Measurements from ENCODE around the gene SKI. TPM values are rescaled to one million over a fixed set of nuclear protein-coding genes. Genes with fewer than 3 reads are reported as not detected.

SKI gene
- total and polyA plus RNA-seq, 2 of the 8 experiments (the other 6 are each of a cell fraction or from before 2014, with no cell fraction given): 8.3 to 87.6 TPM

DNA sequence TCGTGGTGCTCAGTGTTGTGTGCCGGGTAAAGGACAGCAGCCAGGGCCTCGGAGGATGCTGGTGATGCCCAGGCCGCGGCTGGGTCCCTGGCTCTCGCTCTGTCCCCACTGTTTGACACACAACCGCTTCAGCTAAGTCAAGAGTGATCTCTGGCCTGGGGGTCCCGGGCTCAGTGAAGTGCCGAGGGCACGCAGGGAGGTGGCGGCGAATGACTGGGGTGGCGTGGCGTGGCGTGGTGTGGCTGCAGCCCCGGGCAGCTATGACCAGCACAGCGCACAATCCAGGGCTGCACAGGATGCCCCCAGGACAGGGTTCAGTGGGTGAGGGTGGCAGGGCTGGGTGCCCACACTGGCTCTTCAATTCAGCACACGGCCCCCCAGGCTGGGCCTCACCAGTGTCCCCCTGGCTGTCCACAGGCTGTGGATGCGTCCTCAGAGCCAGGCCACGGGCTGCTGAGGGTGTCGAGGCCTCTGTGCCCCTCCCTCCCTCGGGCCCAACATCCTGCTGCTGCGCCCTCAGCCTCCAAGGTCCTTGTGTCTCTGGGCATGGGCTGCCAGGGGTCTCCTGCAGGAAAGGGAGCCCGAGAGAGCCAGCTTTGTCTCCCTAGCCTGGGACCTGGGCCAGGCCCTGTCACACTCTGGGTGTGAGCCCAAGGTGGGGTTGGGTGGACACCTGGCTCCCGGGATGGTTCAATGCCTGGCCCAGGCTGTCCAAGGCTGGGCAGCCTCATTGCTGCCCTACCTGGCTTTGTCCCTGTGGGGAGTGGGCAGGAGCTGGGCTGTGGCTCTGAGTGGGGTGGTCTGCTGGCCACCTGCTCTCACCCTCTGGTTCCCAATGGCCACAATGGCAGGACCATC lies 12.0 kb upstream of the SKI start:
- H4K8ac ChIP-seq (ENCODE audit: extremely low read depth, insufficient read depth, low read length): peak overlapping the region; percentile 43; the same call in 1 of the 2 replicates
- no peak overlapping the region for H3K23ac ChIP-seq (ENCODE audit: insufficient read length)
- H2BK5ac ChIP-seq (ENCODE audit: low read depth, low read length): no peak overlapping the region
- H2BK120ac ChIP-seq (replicated peaks; ENCODE audit: low read depth, low read length): no peak overlapping the region
- H3K4me3 ChIP-seq (ENCODE audit: extremely low read depth in 1 of 4, insufficient read depth in 2 of 4, low read depth in 3 of 4, low read length in 4 of 4): no peak overlapping the region
- no peak overlapping the region for H3K18ac ChIP-seq (ENCODE audit: extremely low read depth, low read length)
- no peak overlapping the region for H3K14ac ChIP-seq (ENCODE audit: insufficient read length)
- no peaks in the 10 kb centered on the region for H4K20me1 ChIP-seq (replicated peaks in 1 of 2; ENCODE audit: control insufficient read depth in 1 of 2, insufficient read depth in 2 of 2, low read length in 2 of 2)
- H3K56ac ChIP-seq (replicated peaks; ENCODE audit: insufficient read length, low read depth, low read length): no peak overlapping the region
- H3K4ac ChIP-seq (replicated peaks; ENCODE audit: insufficient read length, low read depth, low read length): no peak overlapping the region
- H3K4me2 ChIP-seq (ENCODE audit: insufficient read depth in 1 of 2, low read depth in 2 of 2, low read length in 2 of 2): no peak overlapping the region
- H2BK12ac ChIP-seq (ENCODE audit: low read depth, low read length): 0 out of 2 replicates have a peak overlapping the region, but pooled peaks have one; percentile 60
- H3K23me2 ChIP-seq (ENCODE audit: low read depth, low read length): peaks cover 3% of the 10 kb centered on the region; the same call in 1 of the 2 replicates
- no peaks in the 10 kb centered on the region for H3K79me2 ChIP-seq (ENCODE audit: control insufficient read depth in 1 of 2, insufficient read depth in 2 of 2, low read length in 2 of 2)
- H2AK5ac ChIP-seq (ENCODE audit: low read depth, low read length): no peak overlapping the region
- DNase-seq (ENCODE audit: low read depth in 1 of 2, low spot score in 2 of 2): no peak
- 0 out of 2 replicates have a peak overlapping the region, but pooled peaks have one; percentile 81 for H2BK15ac ChIP-seq (ENCODE audit: low read length)
- no peak overlapping the region for H4K91ac ChIP-seq (replicated peaks; ENCODE audit: insufficient read length, low read length)
- no peaks in the 10 kb centered on the region for H3K79me1 ChIP-seq (ENCODE audit: low read depth, low read length)
- no peak overlapping the region for H2AFZ ChIP-seq (ENCODE audit: low read length)
- no peak overlapping the region for H3K9ac ChIP-seq (replicated peaks in 1 of 4; ENCODE audit: extremely low read depth in 1 of 4, low read depth in 3 of 4, low read length in 3 of 4)
- H3K4me1 ChIP-seq (replicated peaks in 1 of 4; ENCODE audit: control insufficient read depth in 3 of 4, insufficient read depth in 4 of 4, low read length in 3 of 4): peaks cover 0 to 16% (median 11%) of the 10 kb centered on the region in 4 experiments; a peak in 6 of 7 replicates
- no peak overlapping the region for H4K5ac ChIP-seq (ENCODE audit: insufficient read length, low read depth, low read length)
- H2BK20ac ChIP-seq (ENCODE audit: low read length): no peak overlapping the region
- no peak for FAIRE-seq
- H3K9me3 ChIP-seq (ENCODE audit: insufficient read depth in 2 of 2, low read depth in 1 of 2, low read length in 1 of 2): no peaks in the 10 kb centered on the region
- WGBS, 2 experiments (ENCODE audit: extremely low coverage in 1 of 2, insufficient coverage in 1 of 2, insufficient read length in 1 of 2, insufficient replicate concordance in 2 of 2, low coverage in 1 of 2, low lambda C conversion rate in 2 of 2, missing lambda C conversion rate in 1 of 2): 87% methylated on average over 24 of the region's 25 CpGs; no CpG with 5 or more reads in 1 of the 2 experiments
- ChIA-PET POLR2A (ENCODE audit: partially characterized antibody) (interaction anchor here (0.6 to 2.0 kb wide), 7 partner anchors 8 to 18 kb away, joined by 3 to 7 read pairs (median 3); no protein-coding TSS in a partner anchor), CTCF (ENCODE audit: partially characterized antibody) (interaction anchor here (0.6 to 1.0 kb wide), 4 partner anchors 30 to 166 kb away, joined by 3 to 5 read pairs (median 3); no protein-coding TSS in a partner anchor)
- no peaks in the 10 kb centered on the region for H3K36me3 ChIP-seq (ENCODE audit: control insufficient read depth in 2 of 4, insufficient read depth in 4 of 4, low read length in 3 of 4)
- H3K27me3 ChIP-seq (replicated peaks in 1 of 4; ENCODE audit: control insufficient read depth in 3 of 4, extremely low read depth in 1 of 4, insufficient read depth in 3 of 4, low read length in 3 of 4): no peaks in the 10 kb centered on the region
- H3K27ac ChIP-seq (ENCODE audit: low read depth, low read length): no peak overlapping the region
- no peak for TF ChIP-seq EP300 (IDR thresholded peaks at IDR 0.05; ENCODE audit: borderline replicate concordance in 1 of 2, low read depth in 2 of 2, low read length in 2 of 2)
- no peak for TF ChIP-seq SIRT6 (IDR thresholded peaks at IDR 0.05; ENCODE audit: low read length)
- TF ChIP-seq BACH1 (IDR thresholded peaks at IDR 0.05; ENCODE audit: low read length): no peak
- no peak for TF ChIP-seq HDAC2 (IDR thresholded peaks at IDR 0.05; ENCODE audit: borderline replicate concordance in 1 of 2, low read depth in 2 of 2, low read length in 2 of 2)
- TF ChIP-seq GABPA (IDR thresholded peaks at IDR 0.05; ENCODE audit: borderline replicate concordance, insufficient read depth, low read length): no peak
- TF ChIP-seq POLR2AphosphoS5 (IDR thresholded peaks at IDR 0.05; ENCODE audit: low read depth, low read length): no peak
- TF ChIP-seq RNF2 (IDR thresholded peaks at IDR 0.05; ENCODE audit: borderline replicate concordance, low read depth, low read length, missing control alignments, poor library complexity, severe bottlenecking): no peak
- no peak for TF ChIP-seq HDAC6 (IDR thresholded peaks at IDR 0.05; ENCODE audit: low read depth, low read length)
- no peak for TF ChIP-seq TBP (IDR thresholded peaks at IDR 0.05; ENCODE audit: low read depth, low read length)
- TF ChIP-seq NANOG (IDR thresholded peaks at IDR 0.05; ENCODE audit: insufficient read depth, low read depth, low read length, poor library complexity, severe bottlenecking): no peak
- TF ChIP-seq CHD2 (IDR thresholded peaks at IDR 0.05; ENCODE audit: low read length): no peak

Data from H1 (cell line).